HG03342 (cell line): ENCODE data around the gene SHISAL1.

Experiments
- ATAC-seq: cut with Tn5 transposase; IDR thresholded peaks from one replicate; pipeline ENCODE4 v1.9.1; 2021; ENCODE audit warnings: mild to moderate bottlenecking, moderate library complexity; ENCODE audit not compliant: unreplicated experiment

The SHISAL1 gene

DNA sequence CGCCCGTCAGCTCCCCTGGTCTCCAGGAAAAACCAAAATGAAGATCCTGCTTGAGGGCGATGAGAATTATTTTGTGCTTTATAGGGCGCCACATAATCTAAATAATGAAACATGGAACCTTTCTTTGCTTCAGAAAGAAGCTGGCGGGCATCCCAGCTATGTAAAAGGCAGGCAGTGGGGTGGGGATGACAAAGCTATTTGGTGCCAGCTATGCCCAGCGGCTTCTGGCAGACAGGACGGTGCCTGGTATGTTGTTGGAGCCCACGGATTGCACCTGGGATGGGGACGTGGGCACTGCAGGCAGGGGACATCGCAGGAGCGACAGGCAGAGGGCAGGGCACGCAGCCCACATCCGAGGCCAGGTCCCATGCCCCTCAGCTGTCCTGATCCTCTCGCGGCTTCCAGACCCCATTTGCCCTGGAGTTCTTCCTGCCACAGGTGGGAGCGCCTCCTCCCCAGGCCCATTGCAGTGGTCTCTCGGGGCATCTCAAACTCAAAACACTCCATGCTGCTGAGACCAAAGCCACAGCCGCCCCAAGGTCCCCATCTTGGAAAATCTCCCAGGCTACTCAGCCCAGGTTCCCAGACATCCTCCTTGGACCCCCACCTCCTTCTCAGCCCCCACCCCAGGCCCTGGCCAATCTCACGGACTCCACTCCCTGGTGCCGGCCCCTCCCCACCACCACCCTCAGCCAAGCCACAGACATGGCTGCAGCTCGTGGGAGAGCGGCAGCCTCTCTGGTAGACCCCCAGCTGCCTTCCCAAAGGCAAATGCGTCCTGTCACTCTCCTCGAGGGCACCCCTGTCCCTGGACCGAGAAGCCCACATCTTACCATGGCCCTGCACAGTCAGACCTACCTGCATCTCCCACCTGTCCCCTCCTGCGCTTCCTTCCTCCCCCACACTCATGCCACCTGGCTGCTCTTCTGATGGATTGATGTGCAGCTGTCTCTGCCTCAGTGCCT, 45.7 kb downstream of the SHISAL1 start:
- ATAC-seq: no peak

DNA sequence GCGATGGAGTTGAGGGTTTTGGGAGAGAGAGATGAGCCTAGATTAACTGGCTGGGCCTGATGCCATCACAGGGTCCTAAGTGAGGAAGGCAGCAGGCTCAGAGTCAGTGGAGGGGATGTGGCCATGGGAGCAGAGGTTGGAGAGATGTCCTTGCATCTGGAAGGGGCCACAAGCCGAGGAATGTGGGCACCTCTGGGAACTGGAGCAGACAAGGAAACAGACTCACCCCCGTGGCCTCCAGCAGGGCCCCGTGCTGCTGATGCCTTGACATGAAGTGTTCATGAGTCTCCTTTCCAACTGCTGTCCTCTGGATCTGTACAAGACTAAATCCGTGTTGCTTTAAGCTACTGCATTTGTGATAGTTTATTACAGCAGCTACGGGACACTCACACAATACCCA, 49.2 kb downstream of the SHISAL1 start:
- no peak for ATAC-seq

DNA sequence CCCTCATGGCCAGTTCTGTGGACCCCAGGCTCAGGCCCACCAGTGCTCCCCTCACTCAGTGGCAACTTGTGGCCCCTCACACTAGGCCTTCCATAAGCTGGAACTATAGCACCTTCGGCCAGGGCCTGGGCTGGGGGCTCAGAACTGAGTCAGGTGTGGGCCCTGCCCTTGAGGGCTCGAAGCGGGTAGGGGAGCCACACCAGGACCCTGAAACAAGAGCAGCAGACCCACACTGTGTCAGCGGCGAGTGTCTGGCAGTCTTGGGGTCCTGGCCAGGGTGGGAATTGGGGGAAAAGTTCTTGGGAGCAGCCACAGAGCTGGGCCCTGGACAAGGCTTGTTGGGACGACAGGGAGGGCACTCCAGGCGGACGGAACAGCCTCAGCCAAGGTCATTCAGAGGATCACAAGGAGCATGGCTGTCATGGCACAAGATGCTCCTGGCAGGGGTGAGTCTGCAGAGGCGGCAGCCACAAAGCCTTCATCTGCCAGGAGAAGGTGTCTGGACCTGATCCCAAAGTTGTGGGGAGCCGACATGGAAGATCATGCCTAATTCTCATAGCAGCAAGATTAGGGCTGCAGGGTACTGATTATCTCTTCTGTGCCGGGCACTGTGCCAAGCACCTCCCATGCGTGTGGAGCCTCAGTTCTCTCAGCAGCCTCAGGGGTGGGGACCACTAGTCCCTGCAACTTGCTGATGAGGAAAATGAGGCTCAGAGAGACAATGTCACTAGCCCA, 50.7 kb downstream of the SHISAL1 start:
- ATAC-seq: no peak

DNA sequence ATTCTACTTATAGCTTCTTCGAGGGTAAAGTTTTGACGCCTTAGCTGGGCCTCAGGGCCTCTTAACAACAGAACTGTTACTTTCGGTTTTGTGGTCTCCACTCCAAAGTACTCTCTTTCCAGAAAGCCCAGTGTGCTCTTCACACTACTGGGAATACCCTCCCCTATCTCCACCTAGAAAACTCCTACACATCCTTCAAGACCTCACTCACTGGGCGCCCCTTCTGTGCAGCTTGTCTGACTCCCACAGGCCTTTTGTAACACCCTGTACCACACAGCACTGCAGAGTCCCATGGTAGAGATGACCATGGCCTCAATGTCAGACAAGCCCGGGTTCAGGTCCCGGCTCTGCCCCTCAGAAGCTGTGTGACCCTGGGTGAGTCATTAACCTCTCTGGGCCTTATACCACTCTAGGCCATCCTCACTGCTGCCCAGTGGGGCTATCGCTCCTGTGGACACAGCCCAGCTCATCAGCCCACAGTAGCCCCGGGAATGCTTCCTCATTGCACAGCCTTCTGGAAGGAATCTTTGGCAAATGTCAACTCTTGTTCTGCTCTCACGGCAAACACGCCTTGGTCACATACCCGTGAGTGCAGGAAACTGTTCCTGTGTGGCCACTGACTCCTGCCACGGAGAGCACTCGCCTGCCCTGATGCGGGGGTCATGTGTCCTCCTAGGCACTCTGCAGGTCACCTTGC, 51.4 kb downstream of the SHISAL1 start:
- ATAC-seq: no peak

GRCh38 chr22:44260216-44261035, 52.3 kb downstream of the SHISAL1 start:
- no peak for ATAC-seq

GRCh38 chr22:44259366-44260215, 53.2 kb downstream of the SHISAL1 start:
- ATAC-seq: no peak

DNA sequence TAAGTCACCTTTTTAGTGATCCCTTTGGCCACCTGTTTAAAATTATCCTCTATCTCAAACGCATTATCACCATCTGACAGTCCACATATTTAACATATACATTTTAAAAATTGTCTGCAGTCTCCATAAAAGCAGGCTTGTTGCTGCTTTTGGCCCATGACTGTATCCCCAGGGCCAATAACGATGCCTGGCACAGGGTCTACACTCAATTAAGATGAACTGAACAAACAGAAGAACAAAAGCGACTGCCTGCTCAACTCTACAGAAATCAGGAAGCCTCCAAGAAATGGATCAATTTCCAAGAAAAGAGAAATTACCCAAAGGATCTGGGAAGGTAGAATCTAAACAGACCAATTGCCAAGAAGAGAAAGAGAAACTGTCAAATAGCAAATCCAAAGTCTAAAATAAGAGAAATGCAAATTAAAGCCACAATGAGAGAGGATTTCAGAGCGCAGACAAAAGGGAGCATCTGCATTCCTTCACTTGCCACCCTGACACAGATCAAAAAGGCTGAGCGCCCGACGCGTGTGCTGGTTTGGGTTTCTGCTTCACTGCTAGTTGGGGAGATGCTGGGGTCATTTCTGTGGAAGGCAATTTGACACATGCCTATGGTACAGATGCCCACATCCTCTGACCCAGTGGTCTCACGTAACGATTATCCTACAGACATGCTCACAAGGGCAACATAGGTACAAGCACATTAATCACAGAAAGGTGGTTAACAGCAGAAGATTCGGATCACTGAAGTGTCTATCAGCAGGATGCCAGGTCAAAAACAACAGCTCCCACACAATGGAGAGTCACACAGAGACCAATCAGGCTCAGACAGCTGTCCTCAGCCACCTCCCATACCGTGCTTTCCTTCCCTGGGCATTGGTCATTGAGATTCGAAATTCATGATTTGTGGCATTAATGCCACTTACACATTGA, 55.9 kb downstream of the SHISAL1 start:
- no peak for ATAC-seq

DNA sequence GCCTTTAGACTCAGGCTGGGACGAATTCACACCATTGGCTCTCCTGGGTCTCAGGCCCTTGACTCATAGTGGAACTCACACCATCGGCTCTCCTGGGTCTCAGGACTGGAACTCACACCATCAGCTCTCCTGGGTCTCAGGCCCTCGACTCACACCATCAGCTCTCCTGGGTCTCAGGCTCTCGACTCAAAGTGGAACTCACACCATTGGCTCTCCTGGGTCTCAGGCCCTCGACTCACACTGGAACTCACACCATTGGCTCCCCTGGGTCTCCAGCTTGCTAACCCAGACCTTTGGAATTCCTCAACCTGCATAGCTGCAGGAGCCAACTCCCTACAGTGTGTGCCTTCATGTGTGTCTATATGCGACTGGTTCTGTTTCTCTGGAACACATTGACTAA, 56.7 kb downstream of the SHISAL1 start:
- ATAC-seq: no peak

- ATAC-seq: no peak
Observed at GRCh38 chr22:44254811-44255210, 57.9 kb downstream of the SHISAL1 start.

- no peak for ATAC-seq
Observed at GRCh38 chr22:44249376-44250147, 63.2 kb downstream of the SHISAL1 start.

GRCh38 chr22:44248926-44249325, 63.8 kb downstream of the SHISAL1 start:
- no peak for ATAC-seq

DNA sequence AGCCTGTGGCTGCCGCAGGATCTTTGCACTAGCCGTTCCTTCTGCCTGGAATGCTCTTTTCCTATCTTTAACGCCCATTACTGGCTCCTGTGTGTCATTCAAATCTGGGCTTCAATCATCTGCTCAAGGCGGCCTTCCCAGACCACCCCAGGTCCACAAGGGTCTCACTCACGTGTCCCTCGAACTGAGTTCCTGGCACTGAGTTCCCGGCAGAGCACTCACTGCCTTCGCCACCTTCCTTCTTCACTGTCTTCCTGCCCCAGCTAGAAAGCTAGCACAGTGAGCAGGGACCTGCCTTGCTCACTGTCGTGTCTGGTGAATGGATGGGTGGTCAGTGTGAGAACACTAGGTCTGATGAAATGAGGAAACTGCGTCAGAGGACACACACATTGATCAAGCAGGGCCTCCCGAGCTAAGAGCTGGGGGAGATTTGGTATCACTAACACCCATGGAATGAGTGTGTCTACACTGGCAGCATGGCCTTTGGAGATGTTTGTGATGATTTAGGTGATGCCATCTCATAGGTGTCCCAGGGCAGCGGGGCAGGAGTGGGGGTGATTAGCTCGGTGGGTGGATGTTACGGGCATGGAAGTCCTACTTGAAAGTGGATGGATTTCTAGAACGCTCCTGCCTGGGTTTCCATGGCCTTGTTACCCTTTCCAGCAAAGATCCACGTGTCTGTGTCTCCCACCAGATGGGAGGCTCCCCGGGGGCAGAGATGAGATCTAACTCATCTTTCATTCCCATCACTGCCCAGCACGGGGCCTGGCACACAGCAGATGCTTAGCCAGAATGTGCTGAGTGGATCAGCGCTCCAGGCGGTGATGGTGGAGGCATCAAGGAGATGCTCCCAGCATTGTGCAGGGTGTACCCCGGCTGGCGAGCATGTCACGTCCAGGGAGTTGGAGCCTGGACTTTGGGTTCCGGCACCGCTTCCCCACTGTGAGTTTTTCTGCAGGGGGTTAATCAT, 64.5 kb downstream of the SHISAL1 start:
- no peak for ATAC-seq

- ATAC-seq: no peak
Observed at GRCh38 chr22:44247346-44247745, 65.4 kb downstream of the SHISAL1 start.

- ATAC-seq: no peak
Observed at GRCh38 chr22:44246615-44247326, 66.0 kb downstream of the SHISAL1 start.

- ATAC-seq: no peak
Observed at GRCh38 chr22:44245867-44246266, 66.9 kb downstream of the SHISAL1 start.

DNA sequence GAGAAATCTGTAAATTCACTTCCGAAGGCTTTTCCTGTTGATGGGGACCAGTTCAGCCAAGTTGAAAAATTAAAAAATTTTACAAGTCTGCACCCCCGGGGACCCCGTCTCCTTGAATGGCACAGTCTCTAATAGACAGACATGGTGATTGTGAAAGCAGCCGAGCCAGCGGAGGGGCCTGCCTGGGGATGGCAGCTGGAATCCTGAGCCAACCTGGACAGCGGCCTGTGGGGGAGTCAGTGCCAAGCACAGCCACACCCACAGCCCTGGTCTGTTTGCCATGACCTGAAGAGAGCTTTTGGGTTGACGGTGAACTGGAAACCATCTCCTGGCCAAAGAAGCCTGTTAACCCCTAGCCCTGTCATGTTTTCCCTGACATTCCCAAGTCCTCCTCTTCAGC, 67.3 kb downstream of the SHISAL1 start:
- no peak for ATAC-seq
